ENCODE measurements around the gene FBXL13. TPM values are rescaled to one million over a fixed set of nuclear protein-coding genes. Genes with fewer than 3 reads are reported as not detected.

Gene FBXL13
- total RNA-seq, 1 donor from 2014 or later, result 4.0 TPM

DNA sequence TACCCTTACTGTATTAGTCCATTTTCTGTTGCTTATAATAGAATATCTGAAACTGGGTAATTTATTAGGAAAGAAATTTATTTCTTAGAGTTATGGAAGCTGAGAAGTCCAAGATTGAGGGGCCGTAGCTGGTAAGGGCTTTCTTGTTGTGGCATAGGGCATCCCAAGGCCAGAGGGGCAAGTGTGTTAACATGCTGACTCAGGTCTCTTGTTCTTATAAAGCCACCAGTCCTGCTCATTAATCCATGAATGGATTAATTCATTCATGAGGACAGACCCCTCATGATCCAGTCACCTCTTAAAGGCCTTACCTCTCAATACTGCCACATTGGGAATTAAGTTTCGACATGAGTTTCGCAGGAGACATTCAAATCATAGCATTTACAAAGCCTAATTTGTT, 2.7 kb upstream of the FBXL13 start:
- no peak for DNase-seq (ENCODE audit: extremely low spot score, unreplicated experiment)
- no peaks in the 10 kb centered on the region for H3K9me3 Mint-ChIP-seq
- no peaks in the 10 kb centered on the region for H3K27me3 Mint-ChIP-seq
- no peak overlapping the region for H3K27ac Mint-ChIP-seq
- peaks cover 19% of the 10 kb centered on the region for H3K4me1 Mint-ChIP-seq (ENCODE audit: unreplicated experiment)
- TF ChIP-seq, protein P1, sequence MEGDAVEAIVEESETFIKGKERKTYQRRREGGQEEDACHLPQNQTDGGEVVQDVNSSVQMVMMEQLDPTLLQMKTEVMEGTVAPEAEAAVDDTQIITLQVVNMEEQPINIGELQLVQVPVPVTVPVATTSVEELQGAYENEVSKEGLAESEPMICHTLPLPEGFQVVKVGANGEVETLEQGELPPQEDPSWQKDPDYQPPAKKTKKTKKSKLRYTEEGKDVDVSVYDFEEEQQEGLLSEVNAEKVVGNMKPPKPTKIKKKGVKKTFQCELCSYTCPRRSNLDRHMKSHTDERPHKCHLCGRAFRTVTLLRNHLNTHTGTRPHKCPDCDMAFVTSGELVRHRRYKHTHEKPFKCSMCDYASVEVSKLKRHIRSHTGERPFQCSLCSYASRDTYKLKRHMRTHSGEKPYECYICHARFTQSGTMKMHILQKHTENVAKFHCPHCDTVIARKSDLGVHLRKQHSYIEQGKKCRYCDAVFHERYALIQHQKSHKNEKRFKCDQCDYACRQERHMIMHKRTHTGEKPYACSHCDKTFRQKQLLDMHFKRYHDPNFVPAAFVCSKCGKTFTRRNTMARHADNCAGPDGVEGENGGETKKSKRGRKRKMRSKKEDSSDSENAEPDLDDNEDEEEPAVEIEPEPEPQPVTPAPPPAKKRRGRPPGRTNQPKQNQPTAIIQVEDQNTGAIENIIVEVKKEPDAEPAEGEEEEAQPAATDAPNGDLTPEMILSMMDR (conservative IDR thresholded peaks at IDR 0.05), result no peak
- H3K36me3 Mint-ChIP-seq, result no peaks in the 10 kb centered on the region
- H3K4me3 Mint-ChIP-seq, result peak overlapping the region; percentile 9

GRCh38 chr7:103076764-103077163, 2.2 kb upstream of the FBXL13 start:
- Mint-ChIP-seq H3K27ac (no peak overlapping the region), H3K9me3 (no peaks in the 10 kb centered on the region), H3K27me3 (no peaks in the 10 kb centered on the region), H3K4me1 (ENCODE audit: unreplicated experiment) (peaks cover 19% of the 10 kb centered on the region), H3K4me3 (peak overlapping the region; percentile 9), H3K36me3 (no peaks in the 10 kb centered on the region)
- no peak for DNase-seq (ENCODE audit: extremely low spot score, unreplicated experiment)
- TF ChIP-seq, protein P1 (conservative IDR thresholded peaks at IDR 0.05), result no peak

DNA sequence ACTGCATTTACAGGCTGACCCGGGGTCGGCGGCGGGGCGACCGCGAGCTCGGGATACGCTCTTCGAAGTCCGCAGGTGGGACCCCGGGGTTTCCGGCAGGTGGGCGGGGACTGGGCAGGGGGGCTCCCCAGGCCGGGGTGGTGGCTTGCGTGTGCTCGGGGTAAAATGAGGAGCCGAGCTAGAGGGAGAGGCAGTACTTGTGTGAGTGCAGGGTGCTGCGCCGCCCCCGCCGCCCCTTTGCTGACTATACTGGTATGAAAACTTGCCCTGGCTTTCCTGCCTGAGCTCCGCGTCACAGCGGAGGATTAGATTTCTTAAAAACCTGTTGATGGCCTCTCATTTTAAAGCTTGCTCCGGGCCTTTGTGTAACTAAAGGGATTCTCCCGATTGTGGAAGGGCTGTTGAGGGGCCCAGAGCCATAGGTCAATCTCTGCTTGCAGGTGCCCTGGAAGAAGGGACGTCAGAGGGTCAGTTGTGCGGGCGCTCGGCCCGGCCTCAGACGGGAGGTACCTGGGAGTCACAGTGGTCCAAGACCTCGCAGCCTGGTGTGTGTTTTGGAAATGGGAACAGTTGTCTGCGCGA, 832 bp upstream of the FBXL13 start:
- Mint-ChIP-seq H3K36me3 (no peaks in the 10 kb centered on the region), H3K9me3 (no peaks in the 10 kb centered on the region), H3K4me3 (peak overlapping the region; percentile 97), H3K27me3 (no peaks in the 10 kb centered on the region), H3K4me1 (ENCODE audit: unreplicated experiment) (peaks cover 19% of the 10 kb centered on the region), H3K27ac (peak overlapping the region; percentile 95)
- DNase-seq (ENCODE audit: extremely low spot score, unreplicated experiment), result no peak
- TF ChIP-seq, protein P1 (conservative IDR thresholded peaks at IDR 0.05), result peak; percentile 2

DNA sequence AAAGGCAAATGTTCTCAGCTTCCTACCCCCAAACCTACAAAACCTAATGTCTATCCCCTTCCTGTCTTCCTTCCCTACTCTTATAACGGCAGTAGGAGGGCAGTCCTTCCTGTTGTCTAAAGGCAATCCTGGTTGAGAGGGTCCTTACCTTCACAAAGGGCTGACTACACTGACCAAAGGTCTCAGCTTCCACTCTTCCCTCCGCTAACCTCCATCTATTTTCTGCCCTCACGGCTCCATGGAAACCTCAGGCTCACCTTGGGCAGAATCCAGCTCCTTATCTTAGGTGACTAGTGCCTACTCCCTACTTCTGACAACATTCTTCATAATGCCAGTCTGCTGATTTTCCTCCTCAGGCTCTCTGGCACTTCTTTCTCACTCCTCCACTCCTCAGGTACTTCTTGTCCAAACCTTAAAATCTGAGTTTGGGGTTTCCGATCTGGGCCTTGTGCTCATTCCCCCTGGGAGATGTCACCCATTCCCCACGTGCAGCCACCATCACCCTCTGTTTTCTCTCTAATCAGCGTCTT, 542 bp downstream of the FBXL13 start:
- Mint-ChIP-seq H3K27me3 (no peaks in the 10 kb centered on the region), H3K4me3 (peak overlapping the region; percentile 95), H3K9me3 (no peaks in the 10 kb centered on the region), H3K27ac (peak overlapping the region; percentile 96), H3K36me3 (no peaks in the 10 kb centered on the region), H3K4me1 (ENCODE audit: unreplicated experiment) (peaks cover 19% of the 10 kb centered on the region)
- TF ChIP-seq, protein P1 (conservative IDR thresholded peaks at IDR 0.05), result no peak
- DNase-seq (ENCODE audit: extremely low spot score, unreplicated experiment), result no peak

DNA sequence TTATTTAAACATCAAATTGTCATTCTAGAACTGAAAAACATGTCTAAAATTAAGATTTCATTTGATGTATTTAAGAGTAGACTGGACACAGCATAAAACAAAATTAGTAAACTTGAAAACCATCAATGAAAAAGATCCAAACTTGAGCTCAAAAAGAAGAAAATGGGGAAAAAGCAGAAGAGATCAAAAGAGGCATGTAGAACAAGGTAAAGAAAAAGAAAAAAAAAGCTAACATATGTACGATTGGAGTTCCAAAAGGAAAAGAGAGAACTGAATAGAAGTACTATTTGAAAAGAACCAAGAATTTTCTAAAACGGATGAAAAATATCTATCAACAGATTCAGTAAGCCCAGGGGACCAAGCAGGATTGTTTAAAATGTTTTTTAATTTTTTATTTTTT, 3.6 kb downstream of the FBXL13 start:
- Mint-ChIP-seq H3K27me3 (no peaks in the 10 kb centered on the region), H3K4me3 (no peak overlapping the region), H3K4me1 (ENCODE audit: unreplicated experiment) (peaks cover 16% of the 10 kb centered on the region), H3K27ac (no peak overlapping the region), H3K36me3 (peaks cover 5% of the 10 kb centered on the region), H3K9me3 (peaks cover 8% of the 10 kb centered on the region)
- TF ChIP-seq, protein P1 (conservative IDR thresholded peaks at IDR 0.05), result no peak
- no peak for DNase-seq (ENCODE audit: extremely low spot score, unreplicated experiment)

All from type B pancreatic cell (in vitro differentiated cells).